ENCODE measurements around the gene IL1RAPL2.

- TF ChIP-seq ZNF274 (IDR thresholded peaks at IDR 0.05; ENCODE audit: low read depth, low read length) (no peak), YY1 (IDR thresholded peaks at IDR 0.05; ENCODE audit: insufficient read depth, insufficient read length) (no peak)
Measured at GRCh38 chrX:105477351-105477750, 911.4 kb downstream of the IL1RAPL2 start.

Data from NT2/D1 (cell line).